COR-L47 (cell line): ENCODE data around the gene SUMO2.

Experiments
- DNase-seq: peaks from one replicate; lab custom pipeline; 2025; lab: John Stamatoyannopoulos, UW

SUMO2 gene

GRCh38 chr17:75124041-75124818, 58.5 kb downstream of the SUMO2 start:
- peak; percentile 60 for DNase-seq

- DNase-seq = no peak
Observed at GRCh38 chr17:75118307-75118706, 64.5 kb downstream of the SUMO2 start.

GRCh38 chr17:75116737-75117136, 66.0 kb downstream of the SUMO2 start:
- DNase-seq = no peak
